ENCODE measurements around the gene SYT12.
"Not testable (repeated sequence)": the region's sequence is repeated elsewhere in the genome, so short reads cannot be mapped to it uniquely, and the experiment has no call there.

Gene SYT12

GRCh38 chr11:66999555-66999954, 23.4 kb upstream of the SYT12 start:
- no peak for DNase-seq

GRCh38 chr11:67001332-67001731, 21.6 kb upstream of the SYT12 start:
- no peak for DNase-seq

GRCh38 chr11:67002297-67002913, 20.5 kb upstream of the SYT12 start:
- no peak for DNase-seq

GRCh38 chr11:67002921-67003411, 20.0 kb upstream of the SYT12 start:
- no peak for DNase-seq

- DNase-seq: not testable (repeated sequence)
Measured at GRCh38 chr11:67005200-67005599, 17.7 kb upstream of the SYT12 start.

GRCh38 chr11:67006029-67006884, 16.7 kb upstream of the SYT12 start:
- DNase-seq: peak; percentile 21

- DNase-seq: no peak
Measured at GRCh38 chr11:67007126-67007525, 15.8 kb upstream of the SYT12 start.

GRCh38 chr11:67010296-67010905, 12.5 kb upstream of the SYT12 start:
- DNase-seq: no peak

GRCh38 chr11:67013511-67014045, 9.4 kb upstream of the SYT12 start:
- no peak for DNase-seq

GRCh38 chr11:67014343-67014742, 8.6 kb upstream of the SYT12 start:
- DNase-seq: no peak

GRCh38 chr11:67015048-67015447, 7.9 kb upstream of the SYT12 start:
- no peak for DNase-seq

GRCh38 chr11:67016550-67016949, 6.4 kb upstream of the SYT12 start:
- no peak for DNase-seq

- no peak for DNase-seq
Measured at GRCh38 chr11:67020949-67021348, 2.0 kb upstream of the SYT12 start.

GRCh38 chr11:67022341-67022933, 497 bp upstream of the SYT12 start:
- DNase-seq: no peak

- no peak for DNase-seq
Measured at GRCh38 chr11:67023957-67024353, 1.0 kb downstream of the SYT12 start.

GRCh38 chr11:67024410-67024809, 1.5 kb downstream of the SYT12 start:
- peak; percentile 67 for DNase-seq

- no peak for DNase-seq
Measured at GRCh38 chr11:67024966-67025365, 2.0 kb downstream of the SYT12 start.

GRCh38 chr11:67025750-67026149, 2.8 kb downstream of the SYT12 start:
- no peak for DNase-seq

GRCh38 chr11:67026941-67027340, 4.0 kb downstream of the SYT12 start:
- DNase-seq: no peak

- no peak for DNase-seq
Measured at GRCh38 chr11:67027483-67027930, 4.6 kb downstream of the SYT12 start.

GRCh38 chr11:67027943-67028542, 5.1 kb downstream of the SYT12 start:
- no peak for DNase-seq

- DNase-seq: no peak
Measured at GRCh38 chr11:67029146-67029545, 6.2 kb downstream of the SYT12 start.

GRCh38 chr11:67030976-67031375, 8.0 kb downstream of the SYT12 start:
- no peak for DNase-seq
